ENCODE data around the gene DPF3.

DPF3 gene

DNA sequence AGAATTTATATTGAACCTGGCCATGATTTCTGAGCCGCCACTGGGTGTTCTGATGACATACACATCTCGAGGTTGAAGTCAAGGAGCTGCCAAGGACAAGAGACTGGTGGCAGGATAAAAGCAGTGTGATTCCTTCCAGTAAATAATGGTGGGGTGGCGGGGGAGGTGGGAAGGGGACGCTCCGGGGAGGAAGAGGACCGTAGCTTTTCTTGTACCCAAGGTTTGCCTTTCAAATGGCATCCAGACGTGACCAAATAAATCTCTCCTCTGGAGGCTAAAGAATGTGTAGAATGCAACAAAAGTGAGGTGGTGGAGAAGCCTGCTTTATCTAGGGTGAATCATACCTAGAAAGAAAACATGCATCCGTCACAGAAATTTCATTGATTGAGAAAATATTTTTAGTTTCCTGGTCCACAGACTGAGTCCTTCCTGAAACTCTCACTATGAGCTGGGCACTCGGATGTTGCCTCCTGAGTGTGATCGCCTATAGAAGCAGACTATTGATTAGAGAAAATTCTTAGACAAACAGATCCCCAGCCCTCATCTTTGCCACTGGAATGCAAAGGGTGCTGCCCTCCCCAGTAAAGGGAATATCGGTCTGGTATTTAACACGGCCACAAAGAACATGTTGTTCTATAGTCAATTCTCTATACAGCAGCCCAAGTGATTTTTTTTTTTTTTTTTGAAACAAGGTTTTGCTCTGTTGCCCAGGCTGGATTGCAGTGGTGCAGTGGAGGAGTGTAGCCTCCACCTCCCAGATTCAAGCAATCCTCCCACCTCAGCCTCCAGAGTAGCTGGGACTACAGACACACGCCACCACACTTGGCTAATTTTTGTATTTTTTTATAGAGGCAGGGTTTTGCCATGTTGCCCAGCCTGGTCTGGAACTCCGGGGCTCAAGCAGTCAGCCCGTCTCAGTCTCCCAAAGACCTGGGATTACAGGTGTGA is 112.1 kb downstream of the DPF3 start:
- peaks cover 3% of the 10 kb centered on the region for H3K36me3 Mint-ChIP-seq (ENCODE audit: low read depth)
- H3K9me3 Mint-ChIP-seq = peaks cover 6% of the 10 kb centered on the region
- no peak overlapping the region for H3K27ac Mint-ChIP-seq
- peaks cover 6% of the 10 kb centered on the region for H3K27me3 Mint-ChIP-seq (ENCODE audit: low read depth)
- DNase-seq (ENCODE audit: low spot score) = no peak
- H3K4me3 Mint-ChIP-seq = no peak overlapping the region
- peaks cover 2% of the 10 kb centered on the region for H3K4me1 Mint-ChIP-seq (ENCODE audit: low read depth)

DNA sequence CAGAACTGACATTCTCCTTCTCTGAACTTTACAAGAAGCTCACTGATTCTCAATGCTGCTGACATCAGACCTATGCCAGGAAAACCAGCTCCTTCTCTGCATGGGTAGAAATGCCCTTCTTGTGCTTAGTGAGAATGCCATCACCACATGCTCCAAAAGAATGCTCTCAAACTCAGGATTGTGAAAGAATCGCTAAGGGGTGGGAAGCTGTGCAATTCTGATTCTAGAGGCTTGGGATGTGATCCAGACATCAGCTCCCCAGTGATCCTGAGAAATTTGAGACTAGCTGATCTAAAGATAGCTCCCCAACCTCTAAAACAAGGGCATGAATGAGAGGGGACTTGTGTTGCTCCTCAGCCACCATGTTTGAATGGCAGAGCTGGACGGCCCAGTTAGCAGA is 113.2 kb downstream of the DPF3 start:
- Mint-ChIP-seq H3K4me3 (no peak overlapping the region), H3K27ac (no peak overlapping the region), H3K27me3 (ENCODE audit: low read depth) (peaks cover 6% of the 10 kb centered on the region), H3K9me3 (peaks cover 6% of the 10 kb centered on the region), H3K36me3 (ENCODE audit: low read depth) (peaks cover 3% of the 10 kb centered on the region), H3K4me1 (ENCODE audit: low read depth) (peaks cover 5% of the 10 kb centered on the region)
- DNase-seq (ENCODE audit: low spot score) = no peak

DNA sequence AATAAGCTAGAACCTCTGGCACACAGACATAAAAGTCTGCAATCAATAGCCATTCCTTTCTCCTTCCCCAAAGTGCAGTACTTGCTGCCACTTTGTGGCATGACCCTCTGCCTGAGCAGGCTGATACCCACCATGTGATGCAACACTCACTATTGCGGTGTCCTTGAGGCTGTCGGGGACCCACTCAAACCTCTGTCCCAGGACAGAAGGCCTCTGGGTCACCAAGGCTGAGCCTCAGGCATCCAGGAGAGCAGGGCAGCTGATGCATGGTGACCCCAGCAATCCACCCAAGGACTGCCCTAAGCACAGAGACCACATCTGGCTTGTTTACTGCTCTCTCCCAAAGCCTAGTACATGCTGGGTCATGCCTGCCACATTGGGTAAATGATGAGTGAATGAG is 114.2 kb downstream of the DPF3 start:
- H3K27me3 Mint-ChIP-seq (ENCODE audit: low read depth) = peaks cover 9% of the 10 kb centered on the region
- no peak for DNase-seq (ENCODE audit: low spot score)
- H3K9me3 Mint-ChIP-seq = peaks cover 6% of the 10 kb centered on the region
- H3K4me1 Mint-ChIP-seq (ENCODE audit: low read depth) = peaks cover 5% of the 10 kb centered on the region
- no peak overlapping the region for H3K4me3 Mint-ChIP-seq
- no peak overlapping the region for H3K27ac Mint-ChIP-seq
- peaks cover 3% of the 10 kb centered on the region for H3K36me3 Mint-ChIP-seq (ENCODE audit: low read depth)

DNA sequence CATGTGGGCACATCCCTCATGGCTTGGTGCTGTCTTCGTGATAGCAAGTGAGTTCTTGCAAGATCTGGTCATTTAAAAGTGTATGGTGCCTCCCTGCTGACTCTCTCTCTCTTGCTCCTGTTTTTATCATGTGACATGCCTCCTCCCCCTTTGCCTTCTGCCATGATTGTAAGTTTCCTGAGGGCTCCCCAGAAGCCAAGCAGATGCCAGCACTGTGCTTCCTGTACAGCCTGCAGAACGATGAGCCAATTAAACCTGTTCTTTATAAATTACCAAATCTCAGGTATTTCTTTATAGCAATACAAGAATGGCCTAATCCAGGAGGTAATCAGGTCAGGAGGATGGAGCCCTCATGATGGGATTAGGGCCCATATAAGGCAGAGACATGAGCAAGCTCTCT is 116.3 kb downstream of the DPF3 start:
- no peak overlapping the region for H3K27ac Mint-ChIP-seq
- no peak overlapping the region for H3K4me3 Mint-ChIP-seq
- H3K4me1 Mint-ChIP-seq (ENCODE audit: low read depth) = peaks cover 5% of the 10 kb centered on the region
- no peak for DNase-seq (ENCODE audit: low spot score)
- H3K27me3 Mint-ChIP-seq (ENCODE audit: low read depth) = peaks cover 10% of the 10 kb centered on the region
- peaks cover 3% of the 10 kb centered on the region for H3K36me3 Mint-ChIP-seq (ENCODE audit: low read depth)
- H3K9me3 Mint-ChIP-seq = peaks cover 6% of the 10 kb centered on the region

DNA sequence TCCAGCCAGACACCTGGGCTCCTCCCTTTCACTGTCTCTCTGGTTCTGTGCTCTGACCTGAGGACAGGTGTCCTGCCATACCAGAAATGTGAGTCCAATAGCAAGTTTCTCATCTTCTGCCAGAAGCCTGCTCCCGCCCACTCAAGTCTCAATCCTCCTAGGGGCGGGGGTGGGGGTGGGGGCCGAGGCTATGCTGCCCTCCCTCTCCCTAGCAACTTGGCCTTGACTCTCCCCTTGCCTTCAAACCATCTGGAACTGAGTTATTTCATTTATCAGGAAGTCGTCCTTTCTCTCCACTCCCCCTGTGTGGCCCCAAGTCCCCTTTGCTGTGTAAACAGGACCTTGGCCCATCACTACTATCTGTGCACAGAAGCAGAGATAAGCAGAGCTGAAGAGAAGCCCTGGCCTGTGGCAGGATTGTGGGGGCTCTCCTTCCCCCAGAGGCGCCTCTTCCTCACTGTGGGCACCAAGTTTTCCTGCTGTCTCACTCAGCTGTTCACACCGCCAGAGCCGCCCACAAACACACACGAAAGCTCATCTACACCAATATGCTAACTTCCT is 117.1 kb downstream of the DPF3 start:
- Mint-ChIP-seq H3K27ac (no peak overlapping the region), H3K36me3 (ENCODE audit: low read depth) (peaks cover 3% of the 10 kb centered on the region), H3K4me3 (no peak overlapping the region), H3K27me3 (ENCODE audit: low read depth) (peaks cover 11% of the 10 kb centered on the region), H3K9me3 (peaks cover 6% of the 10 kb centered on the region), H3K4me1 (ENCODE audit: low read depth) (peaks cover 5% of the 10 kb centered on the region)
- DNase-seq (ENCODE audit: low spot score) = no peak

DNA sequence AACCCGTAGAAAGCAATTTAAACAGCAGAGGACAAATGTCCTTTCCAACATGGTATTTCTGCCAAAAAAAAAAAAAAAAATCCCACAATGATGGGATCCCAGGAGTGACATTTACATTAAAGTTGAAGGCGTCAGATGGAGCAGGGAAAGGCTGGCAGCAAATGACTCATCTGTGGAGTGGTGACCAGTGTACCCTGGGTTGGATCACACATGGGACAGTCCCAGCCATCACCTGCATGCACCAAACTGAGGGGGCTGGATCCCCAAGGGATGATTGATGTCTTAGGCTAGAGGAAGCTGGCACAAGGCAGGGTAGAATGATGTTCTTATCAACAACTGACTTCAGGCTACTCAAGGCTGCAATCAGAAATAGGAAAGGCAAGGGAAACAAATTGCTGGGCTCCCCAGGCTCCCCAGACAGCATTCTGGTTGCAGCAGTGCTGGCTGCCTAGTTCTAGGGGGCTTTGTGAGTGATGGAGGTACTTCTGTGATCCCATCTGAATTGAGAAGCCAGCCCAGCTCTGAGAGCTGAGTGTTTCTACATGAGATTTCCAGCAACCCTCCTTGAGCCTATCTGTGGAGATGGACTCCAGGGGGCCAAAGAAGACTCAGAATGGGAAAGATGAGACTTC is 117.9 kb downstream of the DPF3 start:
- Mint-ChIP-seq H3K36me3 (ENCODE audit: low read depth) (peaks cover 3% of the 10 kb centered on the region), H3K4me1 (ENCODE audit: low read depth) (peaks cover 5% of the 10 kb centered on the region), H3K27me3 (ENCODE audit: low read depth) (peaks cover 11% of the 10 kb centered on the region), H3K4me3 (no peak overlapping the region), H3K9me3 (peaks cover 6% of the 10 kb centered on the region), H3K27ac (no peak overlapping the region)
- no peak for DNase-seq (ENCODE audit: low spot score)

DNA sequence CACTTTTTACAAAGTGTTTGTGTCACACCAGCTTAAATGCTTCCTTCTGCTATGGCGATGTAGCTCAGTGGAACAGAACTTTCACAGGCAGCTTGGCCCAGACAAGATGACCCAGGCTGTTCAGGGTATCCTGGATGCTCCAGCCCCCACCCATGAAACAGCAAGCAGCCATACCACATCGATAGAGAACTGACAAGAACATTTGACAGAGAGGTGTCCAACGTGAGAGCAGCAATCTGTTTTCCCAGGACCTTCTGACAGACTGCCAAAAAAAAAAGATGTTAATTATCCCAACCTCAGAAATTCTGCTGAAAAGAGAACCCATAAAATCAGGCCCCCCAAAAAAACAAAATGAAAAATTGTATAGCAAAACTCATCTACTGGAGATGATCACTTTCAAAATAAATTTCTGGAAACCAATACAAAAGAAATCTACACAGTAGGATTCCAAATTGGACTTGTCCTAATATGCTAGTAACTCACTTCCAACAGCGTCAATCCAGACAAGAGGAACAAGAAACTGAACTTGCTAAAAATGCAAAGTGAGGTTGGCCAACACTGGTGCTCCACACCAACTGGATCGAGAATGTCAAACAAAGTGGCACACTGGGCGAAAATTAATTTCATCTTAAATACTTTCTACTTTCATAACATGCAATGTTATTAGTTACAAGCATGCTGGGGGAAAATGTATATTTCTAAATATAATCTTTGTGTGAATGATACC is 118.8 kb downstream of the DPF3 start:
- H3K9me3 Mint-ChIP-seq = peaks cover 6% of the 10 kb centered on the region
- no peak overlapping the region for H3K4me3 Mint-ChIP-seq
- H3K27me3 Mint-ChIP-seq (ENCODE audit: low read depth) = peaks cover 11% of the 10 kb centered on the region
- DNase-seq (ENCODE audit: low spot score) = no peak
- H3K36me3 Mint-ChIP-seq (ENCODE audit: low read depth) = peaks cover 3% of the 10 kb centered on the region
- H3K4me1 Mint-ChIP-seq (ENCODE audit: low read depth) = peaks cover 5% of the 10 kb centered on the region
- H3K27ac Mint-ChIP-seq = no peak overlapping the region

DNA sequence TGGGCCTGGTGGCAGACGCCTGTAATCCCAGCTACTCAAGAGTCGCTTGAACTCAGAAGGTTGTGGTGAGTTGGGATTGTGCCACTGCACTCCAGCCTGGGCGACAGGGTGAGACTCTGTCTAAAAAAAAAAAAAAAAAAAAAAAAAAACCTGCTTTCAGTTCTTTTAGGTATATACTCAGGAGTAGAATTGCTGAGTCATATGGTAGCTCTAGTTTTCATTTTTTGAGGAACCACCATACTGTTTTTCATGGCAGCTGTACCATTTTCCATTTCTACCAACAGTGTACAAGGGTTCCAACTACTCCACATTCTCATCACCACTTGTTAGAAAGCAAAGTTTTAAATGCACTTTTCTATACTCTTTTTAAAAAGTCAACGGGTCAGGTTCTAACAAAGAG is 119.8 kb downstream of the DPF3 start:
- Mint-ChIP-seq H3K4me3 (no peak overlapping the region), H3K9me3 (peaks cover 6% of the 10 kb centered on the region), H3K27ac (no peak overlapping the region), H3K27me3 (ENCODE audit: low read depth) (peaks cover 11% of the 10 kb centered on the region), H3K4me1 (ENCODE audit: low read depth) (peaks cover 5% of the 10 kb centered on the region), H3K36me3 (ENCODE audit: low read depth) (peaks cover 3% of the 10 kb centered on the region)
- DNase-seq (ENCODE audit: low spot score) = no peak

DNA sequence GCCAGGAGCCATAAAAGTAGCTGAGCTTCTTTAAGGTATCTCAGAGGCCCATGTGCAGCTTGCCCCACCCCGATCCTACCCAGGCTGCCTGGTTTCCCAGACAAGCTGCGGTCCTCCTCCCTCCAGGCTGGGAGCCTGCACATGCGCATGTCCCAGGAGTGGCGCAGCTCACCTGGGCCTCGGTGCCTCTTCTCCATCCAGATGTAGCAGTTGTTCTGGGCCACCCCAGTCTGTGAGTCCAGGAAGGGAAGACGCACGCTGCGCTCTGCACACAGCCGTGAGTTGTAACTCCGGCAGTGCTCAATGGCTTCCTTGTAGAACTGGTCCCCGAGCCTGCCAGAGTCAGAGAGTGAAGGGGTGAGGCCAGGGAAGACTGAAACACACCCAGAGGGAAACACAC is 122.3 kb downstream of the DPF3 start:
- no peak overlapping the region for H3K4me3 Mint-ChIP-seq
- peaks cover 11% of the 10 kb centered on the region for H3K27me3 Mint-ChIP-seq (ENCODE audit: low read depth)
- peaks cover 23% of the 10 kb centered on the region for H3K9me3 Mint-ChIP-seq
- no peak for DNase-seq (ENCODE audit: low spot score)
- H3K27ac Mint-ChIP-seq = no peak overlapping the region
- peaks cover 1% of the 10 kb centered on the region for H3K4me1 Mint-ChIP-seq (ENCODE audit: low read depth)
- no peaks in the 10 kb centered on the region for H3K36me3 Mint-ChIP-seq (ENCODE audit: low read depth)

DNA sequence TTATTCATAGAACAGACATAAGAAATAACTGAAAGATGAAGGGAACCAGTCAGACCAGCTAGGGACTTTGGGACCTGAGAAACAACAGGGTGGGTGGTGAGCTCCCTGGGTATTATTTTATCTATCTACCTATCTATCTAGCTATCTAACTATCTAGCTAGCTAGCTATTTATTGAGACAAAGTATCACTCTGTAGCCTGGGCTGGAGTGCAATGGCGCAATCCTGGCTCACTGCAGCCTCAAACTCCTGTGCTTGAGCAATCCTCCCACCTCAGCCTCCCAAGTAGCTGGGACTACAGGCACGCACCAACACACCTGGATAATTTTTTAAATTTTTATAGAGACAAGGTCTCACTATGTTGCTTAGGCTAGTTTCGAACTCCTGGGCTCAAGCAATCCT is 127.6 kb downstream of the DPF3 start:
- Mint-ChIP-seq H3K27ac (no peak overlapping the region), H3K9me3 (peaks cover 23% of the 10 kb centered on the region), H3K4me3 (no peak overlapping the region), H3K36me3 (ENCODE audit: low read depth) (no peaks in the 10 kb centered on the region), H3K4me1 (ENCODE audit: low read depth) (no peaks in the 10 kb centered on the region), H3K27me3 (ENCODE audit: low read depth) (peaks cover 3% of the 10 kb centered on the region)
- DNase-seq (ENCODE audit: low spot score) = no peak

DNA sequence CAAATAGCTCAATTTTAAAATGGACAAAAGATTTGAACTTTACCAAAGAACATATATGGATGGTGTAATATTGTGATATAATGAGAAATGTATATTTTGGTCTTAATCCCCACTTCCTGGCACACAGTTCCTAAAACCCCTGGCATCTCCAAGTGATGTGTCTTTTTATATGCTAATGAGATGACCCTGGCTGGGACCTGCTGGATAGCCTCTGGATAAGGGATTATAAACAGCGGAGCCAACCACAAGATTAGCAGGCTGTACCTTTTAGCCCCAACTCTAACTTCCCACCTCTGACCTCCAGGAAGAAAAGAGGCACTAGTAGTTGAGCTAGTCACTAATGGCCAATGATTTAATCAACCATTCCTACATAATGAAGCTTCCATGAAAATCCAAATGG is 130.0 kb downstream of the DPF3 start:
- H3K4me1 Mint-ChIP-seq (ENCODE audit: low read depth) = no peaks in the 10 kb centered on the region
- no peak for DNase-seq (ENCODE audit: low spot score)
- H3K36me3 Mint-ChIP-seq (ENCODE audit: low read depth) = no peaks in the 10 kb centered on the region
- H3K4me3 Mint-ChIP-seq = no peak overlapping the region
- H3K9me3 Mint-ChIP-seq = peaks cover 34% of the 10 kb centered on the region
- no peak overlapping the region for H3K27ac Mint-ChIP-seq
- H3K27me3 Mint-ChIP-seq (ENCODE audit: low read depth) = peaks cover 5% of the 10 kb centered on the region

DNA sequence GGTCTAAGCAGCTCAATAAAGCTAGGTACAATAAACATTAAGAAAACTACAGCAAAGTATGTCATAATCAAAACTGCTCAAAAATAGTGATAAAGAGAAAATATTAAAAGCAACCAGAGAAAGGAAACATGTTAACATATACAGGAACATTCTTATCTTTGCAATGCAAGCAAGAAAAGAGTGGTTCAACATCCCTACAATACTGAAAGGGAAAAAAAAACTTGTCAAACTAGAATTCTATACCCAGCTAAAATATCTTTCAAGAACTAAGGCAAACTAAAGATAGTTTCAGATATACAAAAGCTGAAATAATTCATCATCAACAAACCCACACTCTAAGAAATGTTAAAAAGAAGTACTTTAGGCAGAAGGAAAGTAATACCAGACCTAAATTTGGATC is 134.2 kb downstream of the DPF3 start:
- peaks cover 24% of the 10 kb centered on the region for H3K9me3 Mint-ChIP-seq
- no peak for DNase-seq (ENCODE audit: low spot score)
- H3K4me3 Mint-ChIP-seq = no peak overlapping the region
- no peak overlapping the region for H3K27ac Mint-ChIP-seq
- H3K27me3 Mint-ChIP-seq (ENCODE audit: low read depth) = peaks cover 2% of the 10 kb centered on the region
- no peaks in the 10 kb centered on the region for H3K36me3 Mint-ChIP-seq (ENCODE audit: low read depth)
- no peaks in the 10 kb centered on the region for H3K4me1 Mint-ChIP-seq (ENCODE audit: low read depth)

DNA sequence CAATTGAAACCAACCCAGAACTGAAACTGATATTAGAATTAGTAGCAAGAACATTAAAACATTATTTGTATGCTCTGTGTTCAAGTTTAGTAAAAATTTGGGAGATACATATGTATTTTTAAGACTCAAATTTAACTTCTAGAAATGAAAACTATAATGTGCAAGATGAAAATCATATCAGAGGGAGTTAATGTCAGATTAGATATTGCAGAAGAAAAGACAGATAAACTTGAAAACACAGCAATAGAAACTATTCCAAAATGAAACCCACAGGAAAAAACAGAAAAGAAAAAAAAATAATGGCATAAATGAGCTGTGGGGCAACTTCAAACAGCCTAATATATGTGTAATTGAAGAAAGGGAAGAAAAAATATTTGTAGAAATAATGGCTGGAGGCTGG is 134.9 kb downstream of the DPF3 start:
- no peaks in the 10 kb centered on the region for H3K36me3 Mint-ChIP-seq (ENCODE audit: low read depth)
- no peaks in the 10 kb centered on the region for H3K4me1 Mint-ChIP-seq (ENCODE audit: low read depth)
- peaks cover 24% of the 10 kb centered on the region for H3K9me3 Mint-ChIP-seq
- no peak for DNase-seq (ENCODE audit: low spot score)
- no peak overlapping the region for H3K4me3 Mint-ChIP-seq
- no peak overlapping the region for H3K27ac Mint-ChIP-seq
- peaks cover 2% of the 10 kb centered on the region for H3K27me3 Mint-ChIP-seq (ENCODE audit: low read depth)

DNA sequence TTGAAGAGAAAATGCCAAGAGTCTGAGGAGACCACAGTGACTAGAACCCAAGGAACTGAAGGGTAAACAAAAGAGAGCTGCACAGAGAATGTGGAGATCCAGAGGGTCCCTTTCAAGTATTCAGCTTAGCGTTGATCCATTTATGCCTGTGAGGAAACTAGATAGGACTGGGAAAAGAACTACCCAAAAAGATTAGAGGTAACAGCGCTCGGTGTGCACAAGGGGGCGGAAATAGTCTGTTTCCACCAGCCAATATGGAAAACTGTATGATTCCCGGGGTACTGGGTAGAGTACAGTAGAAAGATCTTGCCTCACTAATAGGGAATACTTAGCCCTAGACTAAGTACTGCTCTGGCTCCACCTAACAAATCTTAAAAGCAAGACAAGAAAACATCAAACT is 135.5 kb downstream of the DPF3 start:
- no peak for DNase-seq (ENCODE audit: low spot score)
- H3K4me3 Mint-ChIP-seq = no peak overlapping the region
- peaks cover 2% of the 10 kb centered on the region for H3K27me3 Mint-ChIP-seq (ENCODE audit: low read depth)
- peaks cover 24% of the 10 kb centered on the region for H3K9me3 Mint-ChIP-seq
- H3K36me3 Mint-ChIP-seq (ENCODE audit: low read depth) = no peaks in the 10 kb centered on the region
- no peak overlapping the region for H3K27ac Mint-ChIP-seq
- no peaks in the 10 kb centered on the region for H3K4me1 Mint-ChIP-seq (ENCODE audit: low read depth)

Data from T-helper 2 cell treated with Interferon-gamma antibody and Interleukin-4, amounts not matched to agents 5 μg/mL and 100 μg/mL, for 36 hours (primary cell).